NOMO-1 (cell line): ENCODE measurements around the gene IGSF21.

Experiments
- DNase-seq, 2 experiments: peaks; one replicate each; lab custom pipeline; 2025; ENCODE audit not compliant: unreplicated experiment in 2 of 2; lab: John Stamatoyannopoulos, UW

IGSF21 gene

GRCh38 chr1:18094096-18094495 is 13.5 kb upstream of the IGSF21 start:
- DNase-seq: no peak

- DNase-seq: no peak
Measured at GRCh38 chr1:18097206-18097605, 10.4 kb upstream of the IGSF21 start.

GRCh38 chr1:18099026-18099425 is 8.6 kb upstream of the IGSF21 start:
- no peak for DNase-seq

GRCh38 chr1:18100060-18100459 is 7.5 kb upstream of the IGSF21 start:
- no peak for DNase-seq

- DNase-seq: peak; percentile 33 to 43
Measured at GRCh38 chr1:18100491-18101063, 7.0 kb upstream of the IGSF21 start.

GRCh38 chr1:18101508-18101907 is 6.1 kb upstream of the IGSF21 start:
- no peak for DNase-seq

- no peak for DNase-seq
Measured at GRCh38 chr1:18103788-18104421, 3.7 kb upstream of the IGSF21 start.

GRCh38 chr1:18104546-18105100 is 3.0 kb upstream of the IGSF21 start:
- no peak for DNase-seq

GRCh38 chr1:18105196-18105595 is 2.4 kb upstream of the IGSF21 start:
- DNase-seq: no peak

- no peak for DNase-seq
Measured at GRCh38 chr1:18108299-18109057, 880 bp downstream of the IGSF21 start.

- no peak for DNase-seq
Measured at GRCh38 chr1:18109058-18109755, 1.6 kb downstream of the IGSF21 start.

GRCh38 chr1:18109756-18110597 is 2.4 kb downstream of the IGSF21 start:
- DNase-seq: no peak

GRCh38 chr1:18110598-18110939 is 3.0 kb downstream of the IGSF21 start:
- DNase-seq: no peak

GRCh38 chr1:18110968-18111367 is 3.4 kb downstream of the IGSF21 start:
- no peak for DNase-seq

GRCh38 chr1:18111605-18112297 is 4.2 kb downstream of the IGSF21 start:
- no peak for DNase-seq

GRCh38 chr1:18112611-18113010 is 5.0 kb downstream of the IGSF21 start:
- no peak for DNase-seq

- DNase-seq: no peak
Measured at GRCh38 chr1:18114726-18115410, 7.3 kb downstream of the IGSF21 start.

GRCh38 chr1:18116777-18117176 is 9.2 kb downstream of the IGSF21 start:
- DNase-seq: no peak

GRCh38 chr1:18118078-18118477 is 10.5 kb downstream of the IGSF21 start:
- no peak for DNase-seq
